PC-3 (cell line): ENCODE results near the gene PKN1. TPM values are rescaled to one million over a fixed set of nuclear protein-coding genes. Genes with fewer than 3 reads are reported as not detected.
"Not testable (repeated sequence)": the region's sequence is repeated elsewhere in the genome, so short reads cannot be mapped to it uniquely, and the experiment has no call there.

ENCODE experiments used
- ATAC-seq: fragments of 200-7000 bp; cut with Tn5 transposase; 2 replicates; pipeline ENCODE4 v1.9.1; 2020; ENCODE audit warnings: mild to moderate bottlenecking, moderate library complexity
- BruUV-seq: library from RNA; stranded (reverse); fragments of 400-500 nt; replicated peaks from 2 replicates; lab custom pipeline; 2021; lab: Mats Ljungman, UMichigan
- CTCF ChIA-PET: fragments of 300-600 bp; sonication (Branson Sonifier 250); formaldehyde crosslinking; loops from one replicate; lab custom pipeline; 2022; ENCODE audit warnings: antibody characterized with exemption; lab: Charles Lee
- POLR2A ChIA-PET: fragments of 300-600 bp; sonication (Branson Sonifier 250); formaldehyde crosslinking; loops from one replicate; lab custom pipeline; 2022; ENCODE audit warnings: antibody characterized with exemption; ENCODE audit not compliant: unreplicated experiment; lab: Charles Lee
- DNase-seq: peaks from one replicate; pipeline ENCODE4 v3.0.0-alpha.2; 2015
- H2AFZ ChIP-seq: fragments of 300-600 bp; sonication (generic); 2 replicates; pipeline ENCODE4 v1.6.0; 2016; ENCODE audit warnings: antibody characterized with exemption, low read length
- H3F3A ChIP-seq: fragments of 300-600 bp; sonication (generic); one replicate; pipeline ENCODE4 v1.6.0; 2017; ENCODE audit warnings: antibody characterized with exemption, low read length, control low read depth, mild to moderate bottlenecking; ENCODE audit not compliant: unreplicated experiment
- H3K27ac ChIP-seq: fragments of 300-600 bp; sonication (generic); 2 replicates; pipeline ENCODE4 v1.5.1; 2016; ENCODE audit warnings: mild to moderate bottlenecking, low read length
- H3K27me3 ChIP-seq: fragments of 300-600 bp; sonication (generic); 2 replicates; pipeline ENCODE4 v1.6.1; 2016; ENCODE audit warnings: low read length, mixed read lengths
- H3K36me3 ChIP-seq: fragments of 300-600 bp; sonication (generic); 2 replicates; pipeline ENCODE4 v1.6.1; 2016; ENCODE audit warnings: low read depth, mixed run types, low read length, mixed read lengths
- H3K4me1 ChIP-seq: fragments of 300-600 bp; sonication (generic); 2 replicates; pipeline ENCODE4 v1.5.1; 2016; ENCODE audit warnings: low read length; ENCODE audit not compliant: insufficient read depth
- H3K4me2 ChIP-seq: fragments of 300-600 bp; sonication (generic); 2 replicates; pipeline ENCODE4 v1.6.0; 2016; ENCODE audit warnings: low read length
- H3K4me3 ChIP-seq: fragments of 300-600 bp; sonication (generic); 2 replicates; pipeline ENCODE4 v1.5.1; 2016; ENCODE audit warnings: mild to moderate bottlenecking, low read length, mixed read lengths
- H3K79me2 ChIP-seq: fragments of 300-600 bp; sonication (generic); 2 replicates; pipeline ENCODE4 v1.6.1; 2017; ENCODE audit warnings: low read length, mixed read lengths
- H3K9ac ChIP-seq: fragments of 300-600 bp; sonication (generic); 2 replicates; pipeline ENCODE4 v1.6.0; 2016; ENCODE audit warnings: mild to moderate bottlenecking, low read length
- H3K9me2 ChIP-seq: fragments of 300-600 bp; sonication (generic); replicated peaks from 2 replicates; pipeline ENCODE4 v1.6.1; 2016; ENCODE audit warnings: mixed run types, low read length, mixed read lengths
- H3K9me3 ChIP-seq: fragments of 300-600 bp; sonication (generic); 2 replicates; pipeline ENCODE4 v1.6.1; 2016; ENCODE audit warnings: low read length, mixed read lengths
- H4K20me1 ChIP-seq: fragments of 300-600 bp; sonication (generic); 2 replicates; pipeline ENCODE4 v1.6.1; 2016; ENCODE audit warnings: low read length, mixed read lengths
- CTCF ChIP-seq: fragments of 300-600 bp; sonication (generic); conservative IDR thresholded peaks from 2 replicates; pipeline ENCODE4 v1.5.1; 2017; ENCODE audit warnings: antibody characterized with exemption, low read depth, mild to moderate bottlenecking, low read length
- EZH2 ChIP-seq: fragments of 300-600 bp; sonication (generic); IDR thresholded peaks from one replicate; pipeline ENCODE4 v1.6.1; 2017; ENCODE audit warnings: antibody characterized with exemption, mild to moderate bottlenecking, low read length; ENCODE audit not compliant: unreplicated experiment
- EZH2phosphoT487 ChIP-seq: fragments of 300-600 bp; sonication (generic); IDR thresholded peaks from 2 replicates; pipeline ENCODE4 v1.6.1; 2018; ENCODE audit warnings: mild to moderate bottlenecking, antibody characterized with exemption, low read length, borderline replicate concordance
- intact Hi-C: fragments of 100-400 bp; cut with micrococcal nuclease; formaldehyde crosslinking; loops from 2 replicates; pipeline ENCODE4 v1.9.0; 2023
- total RNA-seq: library from RNA; depleted of rRNA; stranded (reverse); fragments of >200 nt; gene quantifications from 2 replicates; pipeline ENCODE4 v1.2.3, GENCODE V29; 2014

The PKN1 gene
- total RNA-seq, 1 experiment from 2014 or later: 186 TPM

GRCh38 chr19:14460935-14461334 lies 27.8 kb downstream of the PKN1 start:
- Histone ChIP-seq H3K79me2 (no peaks in the 10 kb centered on the region), H2AFZ (no peak overlapping the region), H3K9ac (no peak overlapping the region), H3K27me3 (no peaks in the 10 kb centered on the region), H3K36me3 (peaks cover 32% of the 10 kb centered on the region), H3K4me3 (no peak overlapping the region), H3K4me1 (no peaks in the 10 kb centered on the region), H3K9me3 (no peaks in the 10 kb centered on the region), H3K4me2 (no peak overlapping the region), H4K20me1 (no peaks in the 10 kb centered on the region), H3K27ac (no peak overlapping the region), H3F3A (no peaks in the 10 kb centered on the region), H3K9me2 (no peaks in the 10 kb centered on the region)
- no peak for ATAC-seq
- no peak for DNase-seq
- no peak for TF ChIP-seq EZH2
- TF ChIP-seq CTCF: no peak
- TF ChIP-seq EZH2phosphoT487: no peak
- POLR2A ChIA-PET: no interaction called here
- CTCF ChIA-PET: no interaction called here
- intact Hi-C loops: no loop called here
- BruUV-seq: no TSS peak

- CTCF ChIA-PET, H3K9ac ChIP-seq: not testable (repeated sequence)
Observed at GRCh38 chr19:14462401-14462800, 29.3 kb downstream of the PKN1 start.

GRCh38 chr19:14463747-14464146 lies 30.6 kb downstream of the PKN1 start:
- no peak overlapping the region for H3K4me3 ChIP-seq
- no peak overlapping the region for H3K4me2 ChIP-seq
- H3K9me3 ChIP-seq: no peaks in the 10 kb centered on the region
- H3K27me3 ChIP-seq: no peaks in the 10 kb centered on the region
- H3K4me1 ChIP-seq: no peaks in the 10 kb centered on the region
- intact Hi-C loops: no loop called here
- H3K79me2 ChIP-seq: no peaks in the 10 kb centered on the region
- ATAC-seq: no peak
- POLR2A ChIA-PET: no interaction called here
- H4K20me1 ChIP-seq: no peaks in the 10 kb centered on the region
- no peak for DNase-seq
- no peaks in the 10 kb centered on the region for H3K9me2 ChIP-seq
- no peak overlapping the region for H3K9ac ChIP-seq
- H2AFZ ChIP-seq: no peak overlapping the region
- H3F3A ChIP-seq: no peaks in the 10 kb centered on the region
- BruUV-seq: no TSS peak
- no peak overlapping the region for H3K27ac ChIP-seq
- peaks cover 32% of the 10 kb centered on the region for H3K36me3 ChIP-seq
- CTCF ChIA-PET: no interaction called here
- TF ChIP-seq EZH2phosphoT487: no peak
- no peak for TF ChIP-seq CTCF
- no peak for TF ChIP-seq EZH2

More at GRCh38 chr19:14462401-14462800, 29.3 kb downstream of the PKN1 start:
- H3K79me2 ChIP-seq, H3F3A ChIP-seq, POLR2A ChIA-PET, H3K4me1 ChIP-seq, H3K4me2 ChIP-seq, DNase-seq, H4K20me1 ChIP-seq, ATAC-seq, H3K27ac ChIP-seq, BruUV-seq, H3K9me3 ChIP-seq, intact Hi-C loops, H2AFZ ChIP-seq, H3K4me3 ChIP-seq, H3K9me2 ChIP-seq, H3K27me3 ChIP-seq: not testable (repeated sequence)
- peaks cover 29% of the 10 kb centered on the region for H3K36me3 ChIP-seq
